ENCODE results near the gene NCAM1.
A peak's percentile ranks its signal among the peaks of the same experiment; 100 is the strongest.

Gene NCAM1

DNA sequence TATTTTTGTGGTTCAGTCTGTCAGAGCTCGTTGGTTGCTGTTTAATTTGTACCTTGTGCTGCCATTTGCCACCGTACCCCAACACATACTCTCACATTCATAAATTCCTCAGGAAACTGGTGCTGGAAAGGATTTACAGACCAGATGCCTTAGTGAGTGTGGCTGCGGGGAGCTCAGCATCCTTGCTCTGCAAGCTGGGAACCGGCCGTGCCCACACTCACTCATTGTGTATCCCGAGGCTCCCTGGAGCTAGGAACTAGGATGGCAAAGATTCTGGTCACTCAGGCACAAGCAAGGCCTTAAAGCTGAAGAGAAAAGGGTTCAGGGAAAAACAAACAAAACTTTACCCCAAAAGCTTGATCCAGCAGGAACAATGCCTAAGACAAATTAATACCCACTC is 288.6 kb downstream of the NCAM1 start:
- DNase-seq (ENCODE audit: low read depth, low spot score): no peak

DNA sequence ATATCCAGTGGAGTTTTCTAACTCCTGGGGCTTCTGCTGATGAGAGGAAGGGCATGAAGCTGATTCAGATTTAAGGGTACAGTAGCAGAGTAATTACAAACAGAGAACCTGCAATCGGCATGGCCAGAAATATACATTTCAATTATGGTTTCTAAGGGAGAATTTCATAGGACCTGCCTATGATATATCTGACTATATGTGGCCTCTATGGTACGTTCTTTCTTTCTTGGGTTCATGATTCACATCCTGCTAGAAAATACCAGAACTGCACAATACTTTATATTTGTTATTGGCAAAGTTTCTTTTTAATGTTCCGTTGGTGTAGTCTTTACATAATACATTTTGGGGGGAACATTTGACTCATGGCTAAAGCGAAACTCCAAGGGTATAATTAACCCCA is 290.1 kb downstream of the NCAM1 start:
- DNase-seq (ENCODE audit: low read depth, low spot score): no peak

DNA sequence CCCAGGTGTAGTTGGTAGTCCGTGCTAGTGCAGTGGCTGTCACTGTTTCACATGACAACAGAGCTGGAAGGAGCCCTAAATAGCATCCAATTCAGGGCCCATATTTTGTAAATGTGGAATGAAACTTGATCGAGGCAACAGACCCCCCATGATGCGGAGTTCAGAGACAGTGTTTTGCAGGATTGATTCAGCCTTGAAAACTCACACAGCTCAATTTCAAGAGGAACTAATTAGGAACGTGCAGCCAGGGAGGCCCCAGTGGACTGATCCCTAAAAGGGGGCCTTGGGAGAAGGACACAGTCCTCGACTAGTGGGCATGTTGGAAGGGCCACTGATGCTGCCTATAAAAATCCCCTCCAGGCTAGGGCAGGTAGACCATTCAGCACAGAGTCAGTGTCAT is 292.2 kb downstream of the NCAM1 start:
- no peak for DNase-seq (ENCODE audit: low read depth, low spot score)

DNA sequence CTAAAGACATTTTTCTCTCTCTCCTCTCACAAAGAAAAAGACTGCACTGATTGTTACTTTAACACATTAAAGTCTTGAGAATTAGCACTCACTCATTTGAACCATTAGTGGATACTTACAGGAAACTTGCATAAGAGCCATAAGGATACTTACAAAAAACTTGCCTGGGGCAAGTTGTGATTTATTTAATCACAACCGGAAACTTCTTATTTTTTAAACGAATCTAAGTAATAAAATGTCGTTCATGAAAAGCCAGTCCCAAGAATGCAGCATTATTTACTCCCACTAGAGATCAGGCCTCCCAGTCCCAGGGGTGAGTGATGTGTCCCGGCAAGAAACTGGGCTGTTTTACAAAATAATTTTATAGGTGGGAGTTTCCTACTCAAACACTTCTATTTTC is 293.9 kb downstream of the NCAM1 start:
- no peak for DNase-seq (ENCODE audit: low read depth, low spot score)

DNA sequence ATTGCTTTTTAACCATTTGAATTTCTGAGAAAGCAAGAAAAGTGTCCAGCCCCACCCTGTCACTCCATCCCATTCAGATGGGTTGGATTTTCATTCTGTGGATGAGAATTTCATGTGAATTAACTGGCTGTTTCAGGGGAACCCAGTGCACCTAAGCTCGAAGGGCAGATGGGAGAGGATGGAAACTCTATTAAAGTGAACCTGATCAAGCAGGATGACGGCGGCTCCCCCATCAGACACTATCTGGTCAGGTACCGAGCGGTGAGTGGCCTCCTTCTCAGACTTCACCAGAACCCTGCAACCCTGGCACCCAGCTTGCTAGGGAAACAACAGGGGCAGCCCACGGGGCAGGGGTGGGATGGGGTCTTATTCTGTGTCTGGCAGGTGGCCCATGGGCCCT is 294.5 kb downstream of the NCAM1 start:
- no peak for DNase-seq (ENCODE audit: low read depth, low spot score)

DNA sequence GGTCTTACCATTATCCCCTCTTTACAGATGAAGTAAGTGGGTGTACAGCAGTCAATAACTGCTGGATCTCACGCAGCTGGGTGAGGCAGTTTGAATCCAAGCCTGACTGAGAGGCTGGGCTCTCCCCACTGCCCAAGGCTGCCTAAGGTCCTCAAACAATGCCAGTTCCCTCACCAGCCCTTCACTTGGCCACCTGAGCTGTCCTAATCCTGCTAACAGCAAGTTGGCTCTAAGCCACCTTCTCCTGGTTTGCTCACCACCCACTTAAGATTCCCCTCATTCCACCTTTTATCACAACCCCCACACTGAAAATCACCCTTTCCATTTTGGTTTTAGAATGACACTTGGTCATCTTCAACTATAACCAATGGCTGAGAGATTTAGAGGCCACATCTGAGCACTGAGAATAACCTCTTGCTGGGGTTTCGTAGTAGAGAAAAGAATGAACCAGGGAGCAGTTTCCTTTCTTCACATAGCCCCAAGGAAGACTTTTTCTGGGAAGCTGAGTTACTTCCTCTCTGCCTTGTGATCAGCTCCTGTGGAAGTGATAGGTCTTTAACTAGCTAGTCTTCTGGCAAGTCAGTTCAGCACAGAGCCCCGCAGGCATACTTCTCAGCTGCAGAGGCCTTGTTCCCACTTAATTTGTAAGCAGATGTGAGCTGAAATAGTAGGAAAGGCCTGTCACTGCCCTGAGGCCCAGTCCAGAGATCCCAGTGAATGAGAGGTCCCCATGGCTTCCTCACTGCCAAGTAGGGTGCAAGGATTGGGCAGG is 295.4 kb downstream of the NCAM1 start:
- DNase-seq (ENCODE audit: low read depth, low spot score): peak; percentile 56

DNA sequence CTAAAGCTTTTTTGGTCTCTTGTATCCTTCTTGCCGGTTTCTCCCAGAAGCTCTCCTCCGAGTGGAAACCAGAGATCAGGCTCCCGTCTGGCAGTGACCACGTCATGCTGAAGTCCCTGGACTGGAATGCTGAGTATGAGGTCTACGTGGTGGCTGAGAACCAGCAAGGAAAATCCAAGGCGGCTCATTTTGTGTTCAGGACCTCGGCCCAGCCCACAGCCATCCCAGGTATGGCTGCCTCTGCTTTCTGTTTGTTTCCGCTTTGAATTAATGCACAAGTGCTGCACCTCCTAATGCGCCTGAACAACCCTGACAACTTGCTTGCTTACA is 298.8 kb downstream of the NCAM1 start:
- peak; percentile 44 for DNase-seq (ENCODE audit: low read depth, low spot score)

DNA sequence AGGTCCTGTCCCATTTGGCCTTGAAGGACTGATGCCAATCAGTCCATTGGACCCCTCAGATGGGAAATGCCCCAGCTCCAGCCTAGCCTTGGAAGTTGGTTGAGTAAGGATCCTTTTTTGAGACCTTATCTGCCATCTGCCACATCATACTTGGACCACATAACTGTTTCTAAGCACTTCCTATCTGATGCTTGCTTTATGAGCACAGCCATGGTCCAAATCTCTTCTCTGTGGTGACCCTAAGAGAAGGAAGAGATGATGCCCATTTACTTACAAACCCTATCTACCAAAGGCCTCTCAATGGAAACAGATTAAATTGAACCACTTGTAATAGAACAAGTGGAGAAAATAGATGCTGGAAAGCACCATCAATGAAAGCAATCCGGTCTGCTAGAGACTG is 299.3 kb downstream of the NCAM1 start:
- no peak for DNase-seq (ENCODE audit: low read depth, low spot score)

DNA sequence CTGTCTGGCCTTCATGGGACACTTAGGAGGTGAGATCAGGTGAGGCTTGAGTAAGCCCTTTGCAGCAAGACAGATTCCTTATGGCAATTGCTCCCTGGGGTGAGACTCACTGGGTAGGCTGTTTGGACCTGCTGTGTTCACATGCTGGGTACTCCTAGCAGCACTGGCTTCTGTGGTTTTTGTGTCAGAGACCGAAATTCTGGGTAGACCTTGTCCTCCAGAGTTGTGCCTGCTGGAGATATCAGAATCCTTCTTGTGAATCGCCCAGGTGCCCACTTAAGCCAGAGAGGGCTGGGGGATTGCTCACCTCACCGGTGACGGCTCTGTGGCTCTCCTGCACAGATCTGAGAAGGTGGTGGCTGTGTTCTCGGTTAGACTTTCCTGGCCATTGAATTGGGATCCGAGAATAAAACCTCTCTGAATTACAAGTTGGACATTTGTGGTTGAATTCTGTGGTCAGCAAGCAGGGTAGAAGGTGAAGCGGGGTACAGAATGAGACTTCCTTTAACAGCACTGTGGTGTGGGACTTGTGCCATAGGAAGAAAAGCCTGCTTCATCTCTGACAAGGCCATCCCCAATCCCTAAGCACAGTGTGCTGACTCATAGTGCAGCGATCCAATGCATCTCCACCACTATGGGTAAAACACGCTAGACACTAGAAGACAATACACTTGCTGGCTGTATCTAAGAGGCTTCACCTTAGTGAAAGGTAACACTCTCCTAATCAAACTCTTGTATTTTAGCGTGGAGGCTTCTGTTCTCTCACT is 300.7 kb downstream of the NCAM1 start:
- peak; percentile 93 for DNase-seq (ENCODE audit: low read depth, low spot score)

DNA sequence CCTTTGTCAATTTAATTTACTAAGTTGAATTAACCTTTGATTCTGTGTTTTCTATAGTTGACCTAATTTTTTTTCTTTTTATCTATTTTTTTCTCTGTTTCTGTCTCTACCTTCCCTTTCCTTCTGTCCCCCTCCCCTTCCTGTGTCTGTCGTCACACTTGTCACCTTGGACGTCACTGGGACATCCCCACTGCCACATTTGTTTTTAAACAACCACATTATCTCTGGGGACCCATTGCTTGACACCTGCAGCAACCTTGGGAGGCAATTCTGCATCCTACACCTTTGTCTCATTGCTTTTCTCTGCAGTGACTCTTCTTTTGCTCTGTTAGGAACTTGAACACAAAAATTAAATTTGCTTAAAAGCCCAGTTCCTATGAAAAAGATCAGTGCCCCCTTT is 301.4 kb downstream of the NCAM1 start:
- no peak for DNase-seq (ENCODE audit: low read depth, low spot score)

DNA sequence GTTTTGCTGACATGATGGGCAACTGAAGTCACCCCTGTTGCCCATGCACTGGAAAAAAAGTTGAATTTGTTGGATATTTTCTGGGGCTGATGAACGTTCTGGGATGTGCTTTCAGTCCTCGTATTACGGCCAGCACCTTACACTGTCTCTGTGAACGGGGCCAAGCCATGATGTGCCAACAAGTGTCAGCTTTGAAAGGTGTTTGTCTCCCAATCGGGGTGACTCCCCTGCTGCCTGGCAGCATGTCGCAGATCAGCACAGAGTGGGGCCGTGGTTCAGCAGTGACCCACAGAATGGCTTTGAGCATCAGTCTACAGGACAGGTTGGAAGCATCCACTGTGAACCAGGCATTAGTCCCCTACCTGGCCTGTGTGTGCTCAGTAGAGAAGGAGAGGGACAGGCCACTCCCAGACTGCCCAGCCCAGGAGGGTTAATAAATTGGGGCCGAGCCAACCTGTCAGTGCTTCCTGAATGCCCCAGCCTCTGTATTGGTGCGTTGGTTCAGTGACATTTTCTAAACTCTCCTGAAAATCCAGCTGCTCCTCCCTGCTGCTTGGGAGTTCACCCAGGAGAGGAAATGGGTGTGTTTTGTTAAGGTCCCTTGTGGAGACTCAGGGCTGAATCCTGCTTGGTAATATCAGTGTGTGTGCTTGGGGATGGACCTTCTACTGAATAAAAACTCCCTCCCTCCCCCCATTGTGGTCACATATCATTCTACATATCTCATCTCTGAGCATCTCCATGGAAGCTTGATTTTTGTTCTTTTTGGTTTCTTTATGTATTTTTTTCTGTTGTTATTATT is 302.4 kb downstream of the NCAM1 start:
- DNase-seq (ENCODE audit: low read depth, low spot score): no peak

DNA sequence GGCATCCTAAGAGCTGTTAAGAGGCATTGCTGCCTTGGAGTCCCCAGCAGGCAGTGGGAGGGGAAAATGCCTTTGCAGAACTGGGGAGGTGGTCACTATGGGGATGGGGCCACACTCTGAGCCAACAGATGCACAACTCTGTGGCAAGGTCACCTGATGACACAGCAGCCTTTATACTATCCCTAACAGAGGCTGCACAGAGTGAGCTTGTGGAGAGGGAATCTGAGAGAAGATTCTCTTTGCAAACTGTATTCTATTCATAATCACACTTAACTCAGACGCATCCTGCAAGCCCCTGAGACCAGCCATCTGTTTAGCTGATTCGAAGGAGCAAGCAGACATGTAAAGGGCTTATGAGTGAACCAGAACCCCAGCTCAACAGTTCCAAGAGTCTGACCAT is 304.1 kb downstream of the NCAM1 start:
- DNase-seq (ENCODE audit: low read depth, low spot score): no peak

DNA sequence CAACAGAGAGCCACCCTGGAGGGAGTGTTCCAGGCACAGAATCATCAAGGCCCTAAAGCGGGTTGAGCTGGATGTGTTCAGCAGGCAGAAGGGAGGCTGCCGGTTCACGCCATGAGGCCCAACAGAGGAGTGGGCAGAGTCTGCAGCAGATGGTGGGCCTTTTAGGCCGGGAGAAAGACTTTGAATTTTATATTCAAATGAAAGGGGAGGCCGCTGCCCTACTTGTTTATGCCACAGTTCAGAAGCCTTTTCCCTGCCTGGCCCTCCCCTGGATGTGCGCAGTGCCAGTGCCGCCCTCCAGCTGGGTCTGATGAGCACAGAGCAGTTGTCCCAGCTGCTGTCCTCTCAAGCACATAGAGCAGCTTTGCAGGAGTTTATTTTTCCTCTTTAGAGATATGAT is 306.3 kb downstream of the NCAM1 start:
- DNase-seq (ENCODE audit: low read depth, low spot score): no peak

DNA sequence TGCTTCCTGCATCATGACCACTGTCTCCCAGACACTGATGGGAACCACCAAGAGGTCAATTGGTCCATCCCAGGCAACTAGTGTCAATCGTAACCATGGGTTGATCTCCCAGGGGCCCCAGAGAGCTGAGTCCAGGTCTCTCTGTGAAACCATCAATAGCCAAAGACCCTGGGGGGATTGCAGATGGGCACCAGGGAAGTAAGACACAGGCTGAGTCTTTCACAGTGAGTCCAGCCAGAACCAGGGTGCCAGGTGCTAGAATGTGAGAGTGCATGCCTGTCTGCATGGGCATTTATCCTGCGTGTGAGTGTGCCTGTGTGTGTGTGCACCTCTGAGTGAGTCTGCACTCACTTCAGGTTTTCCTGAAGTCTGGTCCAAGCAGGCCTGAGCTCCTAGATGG is 307.9 kb downstream of the NCAM1 start:
- no peak for DNase-seq (ENCODE audit: low read depth, low spot score)

DNA sequence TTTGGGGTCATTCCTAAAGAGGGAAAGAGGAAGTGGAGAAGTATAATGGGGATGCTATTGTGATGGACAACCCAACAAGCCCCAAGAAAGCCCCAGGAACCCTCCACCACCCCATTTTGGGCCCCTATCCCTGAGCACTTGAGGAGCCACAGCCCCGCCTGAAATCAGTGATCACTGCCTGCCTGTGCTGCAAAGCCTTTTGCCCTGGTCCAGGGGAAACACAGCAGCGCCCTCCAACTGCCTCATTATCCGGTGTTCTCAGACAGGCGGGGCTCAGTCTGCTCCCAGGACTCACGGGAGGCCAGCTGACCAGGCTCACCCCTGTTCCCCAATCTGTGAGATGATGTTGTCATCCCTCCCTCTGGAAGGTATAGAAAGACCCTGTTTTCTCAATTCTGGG is 308.4 kb downstream of the NCAM1 start:
- no peak for DNase-seq (ENCODE audit: low read depth, low spot score)

DNA sequence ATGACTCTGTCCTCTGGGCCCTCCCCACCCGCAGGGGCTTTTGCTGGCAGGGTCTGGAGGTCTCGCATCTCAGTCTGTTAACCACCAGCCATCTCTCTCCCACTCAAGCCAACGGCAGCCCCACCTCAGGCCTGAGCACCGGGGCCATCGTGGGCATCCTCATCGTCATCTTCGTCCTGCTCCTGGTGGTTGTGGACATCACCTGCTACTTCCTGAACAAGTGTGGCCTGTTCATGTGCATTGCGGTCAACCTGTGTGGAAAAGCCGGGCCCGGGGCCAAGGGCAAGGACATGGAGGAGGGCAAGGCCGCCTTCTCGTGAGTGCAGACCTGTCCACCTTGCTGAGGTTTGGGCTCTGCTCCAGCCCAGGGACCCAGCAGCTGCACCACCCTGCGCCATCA is 308.9 kb downstream of the NCAM1 start:
- DNase-seq (ENCODE audit: low read depth, low spot score): no peak

DNA sequence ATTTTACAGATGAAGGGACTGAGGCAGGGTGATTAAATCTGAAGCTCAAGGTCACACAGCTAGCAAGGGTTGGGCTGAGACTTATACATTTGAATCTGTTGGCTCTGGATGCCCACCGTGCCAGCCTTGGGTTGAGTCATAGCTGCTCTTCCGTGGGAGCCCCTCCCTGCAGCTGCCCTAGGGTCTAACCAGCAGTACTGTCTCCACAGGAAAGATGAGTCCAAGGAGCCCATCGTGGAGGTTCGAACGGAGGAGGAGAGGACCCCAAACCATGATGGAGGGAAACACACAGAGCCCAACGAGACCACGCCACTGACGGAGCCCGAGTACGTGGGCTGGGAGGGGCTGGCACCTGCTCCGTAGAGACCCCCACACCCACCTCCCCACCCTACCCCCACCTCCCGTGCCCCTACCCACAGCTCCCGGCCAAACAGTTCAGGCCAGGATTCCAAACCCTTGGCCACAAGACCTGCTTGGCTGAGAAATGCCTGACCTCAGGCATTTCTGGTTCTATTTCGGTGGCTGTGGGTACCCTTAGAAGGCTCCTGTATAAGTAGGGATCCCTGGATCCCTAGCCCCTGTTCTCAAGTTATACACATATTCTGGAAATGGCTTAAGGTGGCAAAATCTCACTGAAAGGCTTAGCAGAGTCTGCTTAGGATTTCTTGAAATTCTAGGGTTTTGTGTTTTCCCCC is 310.5 kb downstream of the NCAM1 start:
- DNase-seq (ENCODE audit: low read depth, low spot score): no peak

DNA sequence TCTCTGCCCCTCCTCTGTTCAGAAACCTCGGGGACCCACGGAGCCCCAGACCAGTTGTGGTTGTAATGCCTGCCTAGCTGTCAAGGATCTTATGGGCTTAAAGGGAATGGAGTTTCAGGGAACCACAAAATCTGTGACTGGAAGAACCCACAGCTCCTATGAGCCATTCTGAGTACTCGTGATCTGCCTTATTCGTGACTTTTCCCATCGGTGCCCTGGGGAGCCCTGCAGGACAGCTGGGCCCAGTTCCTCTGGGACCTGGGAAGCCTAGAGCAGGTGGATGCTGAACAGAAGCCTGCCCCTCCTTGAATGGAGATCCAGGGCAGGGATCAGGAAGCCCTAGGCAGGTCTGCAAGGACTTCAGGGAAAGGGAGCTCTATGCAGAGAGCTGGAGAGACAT is 311.1 kb downstream of the NCAM1 start:
- no peak for DNase-seq (ENCODE audit: low read depth, low spot score)

DNA sequence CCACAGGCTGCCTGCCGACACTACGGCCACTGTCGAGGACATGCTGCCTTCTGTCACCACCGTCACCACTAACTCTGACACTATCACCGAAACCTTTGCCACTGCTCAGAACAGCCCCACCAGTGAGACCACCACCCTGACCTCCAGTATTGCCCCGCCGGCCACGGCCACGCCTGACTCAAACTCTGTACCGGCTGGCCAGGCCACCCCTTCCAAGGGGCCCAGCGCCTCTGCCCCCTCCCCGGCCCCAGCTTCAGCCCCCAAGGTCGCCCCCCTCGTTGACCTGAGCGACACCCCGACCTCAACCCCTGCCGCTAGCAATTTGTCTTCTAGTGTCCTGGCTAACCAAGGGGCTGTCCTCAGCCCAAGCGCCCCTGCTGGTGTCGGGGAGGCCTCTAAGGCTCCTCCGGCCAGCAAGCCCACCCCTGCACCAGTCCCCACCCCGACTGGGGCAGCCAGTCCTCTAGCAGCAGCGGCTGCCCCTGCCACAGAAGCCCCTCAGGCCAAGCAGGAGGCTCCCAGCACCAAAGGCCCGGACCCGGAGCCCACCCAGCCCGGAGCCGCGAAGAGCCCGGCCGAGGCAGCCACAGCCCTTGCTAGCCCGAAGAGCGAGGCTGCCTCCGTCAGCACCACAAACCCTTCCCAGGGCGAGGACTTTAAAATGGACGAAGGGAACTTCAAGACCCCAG is 311.9 kb downstream of the NCAM1 start:
- no peak for DNase-seq (ENCODE audit: low read depth, low spot score)

DNA sequence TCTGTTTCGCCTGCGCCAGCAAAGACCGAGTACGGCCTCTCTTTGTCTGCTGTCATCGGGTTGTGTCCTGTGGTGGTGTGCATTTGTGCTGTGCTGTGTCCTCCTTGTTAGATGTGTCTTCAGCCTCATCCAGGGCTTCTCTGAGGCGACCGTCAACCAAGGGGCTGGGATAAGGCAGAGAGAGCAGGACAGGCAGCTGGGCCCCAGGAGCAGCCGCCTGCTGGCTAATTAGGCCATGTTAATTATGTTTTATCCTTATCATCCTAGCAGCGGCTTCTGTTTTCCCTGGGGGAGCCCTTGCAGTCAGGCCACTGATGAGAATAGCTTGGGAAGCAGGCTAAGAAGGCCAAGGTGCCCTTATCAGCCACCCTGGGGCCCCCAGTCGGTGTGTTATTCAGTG is 312.5 kb downstream of the NCAM1 start:
- DNase-seq (ENCODE audit: low read depth, low spot score): no peak

All from astrocyte of the hippocampus (primary cell).